Endothelial cell of umbilical vein (primary cell): ENCODE data around the gene CKS2. TPM values are rescaled to one million over a fixed set of nuclear protein-coding genes. Genes with fewer than 3 reads are reported as not detected.

Experiments used
- BruUV-seq: library from RNA; stranded (reverse); fragments of 400-500 nt; replicated peaks from 2 replicates; lab custom pipeline; 2021; lab: Mats Ljungman, UMichigan
- CTCF ChIA-PET: fragments of 300-600, 350-600 bp; sonication (Branson Sonifier 250); formaldehyde crosslinking; loops from one replicate; lab custom pipeline; 2021; ENCODE audit warnings: antibody characterized with exemption, inconsistent platforms; lab: Charles Lee
- POLR2A ChIA-PET: fragments of 300-600, 350-600 bp; sonication (Branson Sonifier 250); formaldehyde crosslinking; loops from one replicate; lab custom pipeline; 2021; ENCODE audit warnings: antibody characterized with exemption, inconsistent platforms; lab: Charles Lee
- DNase-seq: peaks from one replicate; pipeline ENCODE4 v3.0.0-alpha.2; 2011; ENCODE audit warnings: low read depth, low spot score
- FAIRE-seq: peaks from 2 replicates; lab custom pipeline; 2011; peaks lifted over from hg19 to GRCh38; lab: Jason Lieb, UNC
- H2AFZ ChIP-seq: 2 replicates; pipeline ENCODE4 v1.6.0; 2012; ENCODE audit warnings: low read depth, low read length, control low read depth, inconsistent platforms
- H3K27ac ChIP-seq: 2 replicates; pipeline ENCODE4 v1.5.1; 2011; ENCODE audit warnings: low read depth, mild to moderate bottlenecking, control low read depth, low read length, moderate library complexity; ENCODE audit not compliant: insufficient read depth
- H3K27me3 ChIP-seq, 2 experiments: 2 replicates each; pipeline versions ENCODE4 v1.6.0 to v1.6.1; 2011; ENCODE audit warnings: low read length in 2 of 2, mixed read lengths in 1 of 2; ENCODE audit not compliant: control insufficient read depth in 2 of 2, insufficient read depth in 2 of 2
- H3K36me3 ChIP-seq, 2 experiments: 2 replicates in 1 of 2; 3 replicates in 1 of 2; pipeline ENCODE4 v1.5.1; 2011; ENCODE audit warnings: low read length in 2 of 2, mild to moderate bottlenecking in 1 of 2, moderate library complexity in 1 of 2; ENCODE audit not compliant: control insufficient read depth in 2 of 2, insufficient read depth in 2 of 2; ENCODE audit errors: extremely low read depth in 1 of 2
- H3K4me1 ChIP-seq: 3 replicates; pipeline ENCODE4 v1.5.1; 2011; ENCODE audit warnings: mild to moderate bottlenecking, low read length; ENCODE audit not compliant: control insufficient read depth, insufficient read depth; ENCODE audit errors: extremely low read depth
- H3K4me2 ChIP-seq: 2 replicates; pipeline ENCODE4 v1.6.1; 2011; ENCODE audit warnings: low read length, control low read depth, mixed read lengths; ENCODE audit not compliant: insufficient read depth
- H3K4me3 ChIP-seq, 3 experiments: fragments of 200-600 bp in 1 of 3; sonication (generic), shearing (Covaris generic) in 1 of 3; replicated peaks in 1 of 3; 2 replicates each; pipeline ENCODE4 v1.5.1; 2011 to 2016; ENCODE audit warnings: control low read depth in 3 of 3, low read length in 3 of 3, mild to moderate bottlenecking in 2 of 3, inconsistent platforms in 1 of 3, low read depth in 1 of 3, moderate library complexity in 1 of 3; ENCODE audit not compliant: insufficient read depth in 1 of 3
- H3K79me2 ChIP-seq: 2 replicates; pipeline ENCODE4 v1.6.0; 2012; ENCODE audit warnings: low read length, inconsistent platforms; ENCODE audit not compliant: control insufficient read depth, insufficient read depth
- H3K9ac ChIP-seq: replicated peaks from 2 replicates; pipeline ENCODE3; 2011; ENCODE audit warnings: low read length, control low read depth; ENCODE audit not compliant: insufficient read depth; ENCODE audit errors: extremely low read depth
- H3K9me1 ChIP-seq: replicated peaks from 3 replicates; pipeline ENCODE4 v1.6.0; 2011; ENCODE audit warnings: mild to moderate bottlenecking, low read length; ENCODE audit not compliant: control insufficient read depth, insufficient read depth; ENCODE audit errors: extremely low read depth
- H3K9me3 ChIP-seq: replicated peaks from 2 replicates; pipeline ENCODE4 v1.5.1; 2012; ENCODE audit warnings: low read length, inconsistent platforms; ENCODE audit not compliant: control insufficient read depth, insufficient read depth
- H4K20me1 ChIP-seq: replicated peaks from 2 replicates; pipeline ENCODE3; 2011; ENCODE audit warnings: mild to moderate bottlenecking, low read length; ENCODE audit not compliant: control insufficient read depth, insufficient read depth; ENCODE audit errors: extremely low read depth
- EZH2 ChIP-seq: IDR thresholded peaks from 2 replicates; pipeline ENCODE4 v1.6.1; 2012; ENCODE audit warnings: borderline replicate concordance, low read depth, mild to moderate bottlenecking, moderate library complexity, low read length, inconsistent platforms; ENCODE audit not compliant: severe bottlenecking
- FOS ChIP-seq: IDR thresholded peaks from 2 replicates; pipeline ENCODE4 v1.6.1; 2011; ENCODE audit warnings: mild to moderate bottlenecking, low read length, moderate library complexity, borderline replicate concordance; ENCODE audit not compliant: insufficient read depth
- GATA2 ChIP-seq: IDR thresholded peaks from 2 replicates; pipeline ENCODE4 v1.7.0; 2011; ENCODE audit warnings: low read depth, mild to moderate bottlenecking, moderate library complexity, mixed read lengths, low read length; ENCODE audit not compliant: insufficient read length, insufficient read depth
- JUN ChIP-seq: IDR thresholded peaks from 2 replicates; pipeline ENCODE4 v1.6.1; 2011; ENCODE audit warnings: borderline replicate concordance, low read depth; ENCODE audit not compliant: insufficient read length, insufficient read depth
- MYC ChIP-seq: IDR thresholded peaks from one replicate; pipeline ENCODE4 v1.6.1; 2011; ENCODE audit warnings: mild to moderate bottlenecking, low read depth, low read length
- POLR2A ChIP-seq: IDR thresholded peaks from 2 replicates; pipeline ENCODE4 v1.6.1; 2012; ENCODE audit warnings: low read depth, mild to moderate bottlenecking, control low read depth, low read length
- POLR2AphosphoS5 ChIP-seq: IDR thresholded peaks from 2 replicates; pipeline ENCODE4 v1.6.1; 2012; ENCODE audit warnings: low read depth, mild to moderate bottlenecking, control low read depth, low read length, moderate library complexity; ENCODE audit not compliant: insufficient read depth
- dilution Hi-C: fragments of 300-500 bp; cut with MboI; formaldehyde crosslinking; loops from one replicate; pipeline ENCODE4 v1.15.0; 2019; ENCODE audit warnings: low sequenced_read_pairs; ENCODE audit not compliant: extremely low pct_ligation_motif_present
- intact Hi-C: fragments of 100-400 bp; cut with micrococcal nuclease; formaldehyde crosslinking; loops from one replicate; pipeline ENCODE4 v1.10.0; 2022
- polyA plus RNA-seq, 4 experiments: library from polyadenylated mRNA; depleted of rRNA in 3 of 4; stranded (reverse) in 3 of 4; unstranded in 1 of 4; fragments of >200 nt; gene quantifications; 2 replicates each; pipeline versions ENCODE4 v1.2.1 to v1.2.3, GENCODE V29; 2011 to 2012; ENCODE audit warnings: missing spikeins in 1 of 4
- total RNA-seq: library from RNA; stranded (reverse); gene quantifications from 2 replicates; pipeline ENCODE4 v1.2.3, GENCODE V29; 2021
- TF ChIP-seq, protein P1 (sequence below): IDR thresholded peaks from 2 replicates; pipeline ENCODE4 v1.6.1; 2011; ENCODE audit not compliant: insufficient read depth, insufficient read length
- TF ChIP-seq, protein P2 (sequence below), 2 donors: IDR thresholded peaks; 1 replicate in 1 of 2; 2 replicates in 1 of 2; pipeline ENCODE4 v1.5.1; 2011; ENCODE audit warnings: low read length in 2 of 2, mild to moderate bottlenecking in 2 of 2, moderate library complexity in 2 of 2, control low read depth in 1 of 2, inconsistent platforms in 1 of 2, low read depth in 1 of 2; ENCODE audit not compliant: insufficient read depth in 1 of 2; ENCODE audit errors: extremely low read depth in 1 of 2

Gene CKS2
- total and polyA plus RNA-seq, 2 donors (not counting 3 experiments of a cell fraction or from before 2014, with no cell fraction given) = 153 to 269 TPM

DNA sequence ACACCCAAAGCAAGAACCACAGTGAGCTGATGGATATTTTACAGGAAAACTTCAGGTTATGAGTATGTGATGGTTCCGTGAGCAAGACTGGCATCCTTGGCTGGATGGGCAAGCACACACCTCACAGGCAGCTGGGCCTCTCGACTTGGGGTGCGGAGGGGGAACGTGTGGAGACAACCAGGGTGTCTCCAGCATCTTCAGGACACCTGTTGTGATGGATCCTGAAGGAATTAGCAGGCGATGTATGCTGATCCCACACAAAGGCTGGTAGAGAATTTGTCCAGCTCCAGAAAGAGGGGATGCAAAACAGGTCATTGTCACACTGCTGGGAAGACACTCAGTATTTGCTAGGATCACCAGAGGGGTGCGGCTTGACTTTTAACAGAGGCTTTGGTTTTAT, 50.0 kb downstream of the CKS2 start:
- dilution Hi-C loops = no loop called here
- no peak for FAIRE-seq

GRCh38 chr9:89361816-89362646, 51.0 kb downstream of the CKS2 start:
- no peak overlapping the region for H3K4me3 ChIP-seq
- dilution Hi-C loops = no loop called here
- H3K4me1 ChIP-seq = peaks cover 7% of the 10 kb centered on the region
- CTCF ChIA-PET = interaction anchor here (6.5 kb wide), 1 partner anchor 187 kb away, joined by 62 read pairs; no protein-coding TSS in a partner anchor
- intact Hi-C loops = loop anchor here (1.0 kb wide), 1 partner anchor 187 kb away; no protein-coding TSS in a partner anchor
- H4K20me1 ChIP-seq = no peaks in the 10 kb centered on the region
- H2AFZ ChIP-seq = no peak overlapping the region
- no peaks in the 10 kb centered on the region for H3K9me1 ChIP-seq
- no peaks in the 10 kb centered on the region for H3K9me3 ChIP-seq
- FAIRE-seq (no peak), DNase-seq (no peak)
- no peak overlapping the region for H3K4me2 ChIP-seq
- POLR2A ChIA-PET = no interaction called here
- H3K9ac ChIP-seq = no peak overlapping the region
- H3K27ac ChIP-seq = no peak overlapping the region
- no peaks in the 10 kb centered on the region for H3K79me2 ChIP-seq
- H3K27me3 ChIP-seq = no peaks in the 10 kb centered on the region
- TF ChIP-seq JUN = no peak
- TF ChIP-seq POLR2A = no peak
- no peak for TF ChIP-seq GATA2
- TF ChIP-seq, protein P1, sequence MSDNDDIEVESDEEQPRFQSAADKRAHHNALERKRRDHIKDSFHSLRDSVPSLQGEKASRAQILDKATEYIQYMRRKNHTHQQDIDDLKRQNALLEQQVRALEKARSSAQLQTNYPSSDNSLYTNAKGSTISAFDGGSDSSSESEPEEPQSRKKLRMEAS = no peak
- TF ChIP-seq MYC = no peak
- no peak for TF ChIP-seq FOS
- TF ChIP-seq, protein P2, sequence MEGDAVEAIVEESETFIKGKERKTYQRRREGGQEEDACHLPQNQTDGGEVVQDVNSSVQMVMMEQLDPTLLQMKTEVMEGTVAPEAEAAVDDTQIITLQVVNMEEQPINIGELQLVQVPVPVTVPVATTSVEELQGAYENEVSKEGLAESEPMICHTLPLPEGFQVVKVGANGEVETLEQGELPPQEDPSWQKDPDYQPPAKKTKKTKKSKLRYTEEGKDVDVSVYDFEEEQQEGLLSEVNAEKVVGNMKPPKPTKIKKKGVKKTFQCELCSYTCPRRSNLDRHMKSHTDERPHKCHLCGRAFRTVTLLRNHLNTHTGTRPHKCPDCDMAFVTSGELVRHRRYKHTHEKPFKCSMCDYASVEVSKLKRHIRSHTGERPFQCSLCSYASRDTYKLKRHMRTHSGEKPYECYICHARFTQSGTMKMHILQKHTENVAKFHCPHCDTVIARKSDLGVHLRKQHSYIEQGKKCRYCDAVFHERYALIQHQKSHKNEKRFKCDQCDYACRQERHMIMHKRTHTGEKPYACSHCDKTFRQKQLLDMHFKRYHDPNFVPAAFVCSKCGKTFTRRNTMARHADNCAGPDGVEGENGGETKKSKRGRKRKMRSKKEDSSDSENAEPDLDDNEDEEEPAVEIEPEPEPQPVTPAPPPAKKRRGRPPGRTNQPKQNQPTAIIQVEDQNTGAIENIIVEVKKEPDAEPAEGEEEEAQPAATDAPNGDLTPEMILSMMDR (IDR thresholded peaks at IDR 0.05; ENCODE audit: extremely low read depth in 1 of 2, insufficient read depth in 1 of 2, low read depth in 1 of 2, low read length in 2 of 2) = no peak
- no peak for TF ChIP-seq POLR2AphosphoS5
- TF ChIP-seq EZH2 = no peak
- peaks cover 9 to 20% of the 10 kb centered on the region in 2 experiments for H3K36me3 ChIP-seq
- BruUV-seq = no TSS peak

More for the DNA sequence above, 50.0 kb downstream of the CKS2 start:
- intact Hi-C loops = loop anchor here (1.0 kb wide), 1 partner anchor 188 kb away; no protein-coding TSS in a partner anchor
- Histone ChIP-seq H3K4me2 (no peak overlapping the region), H3K27ac (no peak overlapping the region), H3K9me3 (no peaks in the 10 kb centered on the region), H3K9me1 (no peaks in the 10 kb centered on the region), H3K9ac (no peak overlapping the region), H3K36me3 (peaks cover 9 to 24% of the 10 kb centered on the region in 2 experiments), H3K79me2 (no peaks in the 10 kb centered on the region), H2AFZ (no peak overlapping the region), H3K4me1 (peaks cover 7% of the 10 kb centered on the region), H4K20me1 (no peaks in the 10 kb centered on the region), H3K4me3 (no peak overlapping the region), H3K27me3 (no peaks in the 10 kb centered on the region)
- no peak for TF ChIP-seq POLR2AphosphoS5
- ChIA-PET POLR2A (no interaction called here), CTCF (interaction anchor here (1.3 to 6.5 kb wide), 3 partner anchors 42 to 214 kb away, joined by 3 to 62 read pairs (median 9); partner anchors contain the start of gene SECISBP2)
- BruUV-seq = no TSS peak
- no peak for DNase-seq
